ENCODE results near the gene TBC1D4.

GRCh38 chr13:75376792-75377402 lies 105.1 kb downstream of the TBC1D4 start:
- TF ChIP-seq CTCF (conservative IDR thresholded peaks at IDR 0.05; ENCODE audit: low read length) = no peak
- TF ChIP-seq EZH2phosphoT487 (IDR thresholded peaks at IDR 0.05; ENCODE audit: borderline replicate concordance) = no peak
